Suprapubic skin (tissue), 4 donors: ENCODE measurements around the gene KCTD18.

Source experiments
- CTCF ChIP-seq, 2 donors: fragments of 200-600 bp in 1 of 2; fragments of 450-650 bp in 1 of 2; sonication (generic) in 1 of 2; IDR thresholded peaks; one replicate each; pipeline ENCODE4 v1.5.1; 2016 to 2019; ENCODE audit warnings: antibody characterized with exemption in 2 of 2, mild to moderate bottlenecking in 1 of 2, moderate library complexity in 1 of 2
- EP300 ChIP-seq: sonication (generic); formaldehyde crosslinking; IDR thresholded peaks from one replicate; pipeline ENCODE4 v1.6.1; 2017; ENCODE audit warnings: antibody characterized with exemption
- POLR2A ChIP-seq, 2 donors: fragments of 450-650 bp; IDR thresholded peaks; one replicate each; pipeline ENCODE4 v1.6.1; 2017; ENCODE audit warnings: antibody characterized with exemption in 2 of 2, mild to moderate bottlenecking in 2 of 2, moderate library complexity in 2 of 2
- POLR2AphosphoS5 ChIP-seq, 3 donors: sonication (generic); formaldehyde crosslinking; IDR thresholded peaks; one replicate each; pipeline ENCODE4 v1.6.1; 2017; ENCODE audit warnings: antibody characterized with exemption in 3 of 3

- TF ChIP-seq CTCF (IDR thresholded peaks at IDR 0.05) (no peak), POLR2A (IDR thresholded peaks at IDR 0.05) (no peak), POLR2AphosphoS5 (IDR thresholded peaks at IDR 0.05) (no peak), EP300 (no peak)
Observed at GRCh38 chr2:200461846-200462710, 47.8 kb downstream of the KCTD18 start.
